Activated CD4-positive, alpha-beta T cell treated with anti-CD3 and anti-CD28 coated beads, Interleukin-2, amount 50 U/mL, for 16 hours (primary cell): ENCODE measurements around the gene NFATC4.
"Not testable (repeated sequence)": the region's sequence is repeated elsewhere in the genome, so short reads cannot be mapped to it uniquely, and the experiment has no call there.

Experiments used
- DNase-seq: peaks from one replicate; pipeline ENCODE4 v3.0.0-alpha.2; 2020

Gene NFATC4

DNA sequence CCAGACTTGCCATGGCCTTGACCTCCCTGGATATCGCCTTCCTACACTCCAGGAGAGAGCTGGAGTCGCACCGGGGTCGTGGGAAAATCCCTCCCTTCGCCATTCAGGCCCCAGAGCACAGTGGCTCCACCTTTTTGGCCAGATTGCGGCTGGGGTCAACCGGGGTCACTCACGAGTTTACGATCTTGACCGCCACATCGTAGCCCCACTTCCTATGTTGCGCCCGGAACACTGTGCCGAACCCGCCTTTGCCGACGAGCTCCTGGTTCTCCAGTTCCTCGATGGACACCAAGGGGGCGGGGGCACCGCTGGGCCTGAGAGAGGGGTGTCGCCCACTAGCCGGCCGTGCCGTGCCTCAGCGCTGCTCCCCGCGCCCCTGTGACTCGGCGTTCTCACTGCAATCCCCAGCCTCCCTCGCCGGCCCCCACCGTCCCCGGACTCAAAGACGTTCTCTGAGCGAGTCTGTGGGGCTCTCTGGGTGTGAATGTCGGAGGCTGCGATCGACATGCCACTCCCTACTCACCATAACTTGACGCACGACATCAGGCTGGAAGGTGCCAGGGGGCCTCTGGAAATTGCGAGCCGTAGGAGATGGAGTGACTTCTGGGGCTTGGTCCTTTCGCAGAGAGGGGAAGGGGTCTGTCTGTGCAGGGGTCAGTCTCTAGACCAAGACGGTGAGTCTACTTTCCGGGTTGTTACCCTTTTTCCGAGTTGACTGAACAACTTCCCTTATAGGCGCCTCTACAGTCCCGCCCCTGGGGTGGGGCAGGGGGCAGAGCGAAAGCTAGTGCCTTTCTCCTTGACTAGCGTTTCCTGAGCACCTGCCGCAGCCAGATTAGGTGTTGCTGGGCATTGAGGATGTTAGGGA, 28.5 kb upstream of the NFATC4 start, which contains the start of gene RIPK3:
RIPK3 (minus strand) TSS at position 708 of the 868 bp plus-strand sequence; CDS start at position 543, 165 bp downstream.
- peak; percentile 67 for DNase-seq

DNA sequence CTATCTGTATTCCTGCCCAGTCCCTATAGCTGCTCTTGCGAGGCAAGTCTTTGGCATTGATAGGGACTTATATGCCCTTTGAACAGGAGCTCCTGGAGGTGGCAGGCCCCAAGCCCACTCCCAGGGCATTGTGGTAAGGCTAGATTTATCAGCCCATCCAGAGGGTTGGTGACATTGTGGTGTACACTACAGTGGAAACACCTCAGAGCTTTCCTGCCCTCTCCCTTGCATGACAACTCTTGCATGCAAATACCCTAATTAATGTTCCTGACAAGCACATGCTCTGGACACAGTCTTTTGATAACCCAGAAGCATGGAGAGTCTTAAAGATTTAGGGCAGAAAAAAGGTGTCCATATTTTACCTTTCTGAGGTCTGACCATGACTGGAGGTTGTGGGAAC, 27.4 kb upstream of the NFATC4 start:
- no peak for DNase-seq

DNA sequence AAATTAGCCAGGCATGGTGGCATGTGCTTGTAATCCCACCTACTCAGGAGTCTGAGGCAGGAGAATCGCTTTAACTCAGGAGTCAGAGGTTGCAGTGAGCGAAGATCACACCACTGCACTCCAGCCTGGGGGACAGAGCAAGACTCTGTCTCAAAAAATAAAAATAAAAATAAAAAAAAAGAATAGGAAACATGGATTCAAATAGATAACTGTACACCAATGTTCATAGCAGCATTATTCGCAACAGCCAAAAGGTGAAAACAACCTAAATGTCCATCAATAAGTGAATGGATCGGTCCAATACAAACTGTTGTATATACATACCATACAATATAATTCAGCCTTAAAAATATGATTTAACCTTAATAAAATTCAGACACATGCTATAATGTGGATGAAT, 25.1 kb upstream of the NFATC4 start:
- no peak for DNase-seq

DNA sequence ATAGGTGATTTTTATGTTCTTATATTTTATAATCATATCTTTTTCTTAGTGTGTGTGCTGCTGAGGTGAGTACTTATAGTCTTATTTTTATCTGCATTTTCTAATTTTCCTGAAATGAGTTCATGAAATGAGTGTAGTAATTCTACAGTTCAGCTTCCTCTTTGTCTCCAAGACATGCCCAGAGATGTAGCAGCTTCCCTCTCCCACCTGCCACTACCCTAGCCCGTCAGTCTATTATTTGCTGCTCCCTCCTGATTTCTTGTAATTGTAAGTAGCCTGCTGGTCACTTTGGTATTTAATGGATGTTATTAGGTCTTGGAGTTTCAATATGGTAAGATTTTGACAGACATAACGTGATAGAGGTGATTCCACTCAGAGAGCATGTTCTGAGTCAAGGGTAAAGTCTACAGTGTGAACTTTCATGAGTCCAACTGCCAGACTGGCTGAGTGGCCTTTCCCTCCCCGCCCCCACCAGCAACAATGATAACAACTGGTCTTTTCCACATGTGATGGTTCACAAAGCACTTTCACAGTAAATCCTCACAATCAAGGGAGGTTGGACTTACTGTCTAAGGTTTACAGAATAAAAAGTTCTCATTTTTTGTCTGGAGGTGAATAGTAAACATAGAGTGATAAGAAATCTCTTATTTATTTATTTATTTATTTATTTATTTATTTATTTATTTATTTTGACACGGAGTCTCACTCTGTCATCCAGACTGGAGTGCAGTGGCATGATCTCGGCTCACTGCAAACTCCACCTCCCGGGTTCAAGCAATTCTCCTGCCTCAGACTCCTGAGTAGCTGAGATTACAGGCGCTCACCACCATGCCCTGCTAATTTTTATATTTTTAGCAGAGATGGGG, 24.0 kb upstream of the NFATC4 start:
- no peak for DNase-seq

DNA sequence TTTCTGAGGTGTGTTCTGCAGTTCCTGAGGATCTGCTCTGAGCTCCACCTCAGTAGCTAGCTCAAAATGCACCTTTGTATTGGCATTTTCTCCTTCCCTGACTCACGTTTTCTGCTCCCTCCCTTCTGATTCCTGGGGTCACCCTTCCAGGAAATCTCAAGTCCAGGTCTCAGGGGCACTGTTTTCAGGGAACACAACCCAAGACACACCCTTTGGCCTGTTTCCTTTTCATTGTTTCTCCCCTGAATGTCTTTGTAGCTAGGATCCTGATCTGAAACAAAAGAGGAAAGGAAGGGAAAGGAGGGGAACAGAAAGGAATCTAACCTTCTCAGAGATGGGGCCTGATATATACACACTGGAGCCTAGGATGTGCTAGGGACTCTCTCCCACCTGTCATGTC, 20.9 kb upstream of the NFATC4 start:
- no peak for DNase-seq

DNA sequence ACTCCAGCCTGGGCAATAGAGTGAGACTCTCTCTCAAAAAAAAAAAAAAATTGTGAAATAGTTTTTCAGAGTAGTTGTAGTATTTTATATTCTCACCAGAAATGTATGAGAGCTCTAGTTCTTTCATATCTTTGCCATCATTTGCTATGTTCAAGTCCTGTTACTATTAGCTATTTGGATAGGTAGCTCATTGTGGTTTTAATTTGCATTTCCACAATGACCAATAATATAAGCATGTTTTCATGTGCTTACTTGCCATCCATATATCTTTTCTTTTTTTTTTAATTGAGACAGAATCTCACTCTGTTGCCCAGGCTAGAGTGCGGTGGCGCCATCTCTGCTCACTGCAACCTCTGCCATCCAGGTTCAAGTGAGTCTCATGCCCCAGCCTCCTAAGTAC, 19.8 kb upstream of the NFATC4 start:
- no peak for DNase-seq

DNA sequence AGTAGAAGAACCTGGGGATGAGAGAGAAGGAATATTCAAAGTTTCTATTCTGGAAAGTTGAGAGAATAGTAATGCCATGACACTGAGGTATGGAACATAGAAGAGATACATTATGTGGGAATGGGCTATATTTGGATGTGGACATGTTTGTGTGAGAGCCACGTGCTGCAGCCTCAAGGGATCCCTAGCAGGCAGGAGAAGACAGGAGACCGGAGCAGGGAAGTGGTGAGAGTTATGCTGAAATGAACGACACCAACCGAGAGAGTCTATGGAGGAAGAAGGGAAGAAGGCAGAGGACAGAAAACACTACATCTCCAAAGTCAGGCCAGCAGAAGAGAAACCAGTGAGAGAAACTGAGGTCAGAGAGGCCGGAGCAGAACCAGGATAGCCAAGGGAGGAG, 18.2 kb upstream of the NFATC4 start:
- no peak for DNase-seq

DNA sequence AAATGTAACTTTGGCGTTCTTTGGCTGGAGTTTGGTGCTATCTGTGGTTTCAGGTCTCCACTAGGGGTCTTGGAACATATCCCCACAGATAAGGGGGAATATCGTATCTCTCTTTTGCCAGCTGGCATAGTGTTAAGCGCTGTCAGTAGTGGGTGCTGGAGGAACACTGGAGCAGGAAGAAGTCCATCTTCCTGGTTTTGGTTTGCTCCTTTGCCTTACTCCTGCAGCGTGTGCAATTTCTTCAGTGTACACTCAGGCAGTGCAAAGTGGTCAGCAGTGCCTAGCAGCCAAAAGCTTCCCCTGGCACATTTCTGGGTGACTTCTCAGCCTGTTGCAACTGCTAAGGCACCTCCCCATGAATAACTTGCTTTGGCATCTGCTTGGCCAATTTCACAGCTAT, 16.5 kb upstream of the NFATC4 start:
- DNase-seq, result no peak

DNA sequence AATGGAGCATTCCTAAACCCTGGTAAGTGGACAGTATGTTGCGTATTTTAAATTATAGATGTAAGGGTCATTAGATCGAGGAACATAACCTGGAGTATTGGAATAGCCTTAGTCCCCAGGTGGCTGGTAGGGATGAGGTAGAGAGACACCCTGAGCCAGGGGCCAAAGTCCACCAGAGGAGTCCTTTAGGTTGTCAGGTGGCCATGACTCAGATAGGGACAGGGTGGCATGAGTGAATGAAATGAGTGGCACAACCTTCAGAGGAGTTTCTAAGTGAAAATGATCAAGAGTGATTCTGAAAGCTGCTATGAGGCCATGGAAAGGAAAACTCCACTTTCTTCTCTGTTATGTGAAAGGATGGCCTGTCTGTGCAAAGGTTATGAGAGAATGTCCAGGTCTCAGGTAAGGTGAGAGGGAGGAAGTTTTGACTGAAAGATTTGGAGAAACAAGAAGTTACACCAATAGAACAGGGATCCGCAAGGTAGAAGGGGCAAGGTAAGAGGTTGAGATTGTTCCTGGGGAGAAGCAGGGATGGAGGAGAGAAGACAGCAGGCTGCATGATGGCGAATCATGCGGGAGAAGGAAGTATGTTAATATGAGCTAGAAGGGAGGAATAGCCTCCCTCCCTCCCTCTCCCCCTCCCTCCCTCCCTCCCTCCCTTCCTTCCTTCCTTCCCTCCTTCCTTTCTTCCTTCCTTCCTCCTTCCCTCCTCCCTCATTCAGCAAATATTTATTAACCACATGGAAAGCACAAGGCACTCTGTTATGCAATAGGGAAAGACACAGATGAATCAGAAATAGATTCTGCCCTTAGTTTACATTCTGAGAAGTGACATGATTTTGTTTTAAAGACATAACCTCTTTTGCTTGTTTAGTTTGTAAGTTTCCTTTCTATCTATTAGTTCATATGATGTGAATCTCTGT, 14.2 kb upstream of the NFATC4 start:
- DNase-seq, result no peak

DNA sequence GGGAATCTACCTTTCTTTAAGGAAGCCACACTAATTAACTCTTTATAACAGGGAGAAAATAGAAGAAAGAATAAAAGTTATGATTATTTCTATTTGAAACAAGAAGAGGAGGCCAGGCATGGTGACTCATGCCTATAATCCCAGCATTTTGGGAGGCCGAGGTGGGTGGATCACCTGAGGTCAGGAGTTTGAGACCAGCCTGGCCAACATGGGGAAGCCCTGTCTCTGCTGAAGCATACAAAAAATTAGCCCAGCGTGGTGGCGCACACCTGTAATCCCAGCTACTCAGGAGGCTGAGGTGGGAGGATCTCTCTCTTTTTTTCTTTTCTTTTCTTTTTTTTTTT, 13.5 kb upstream of the NFATC4 start:
- not testable (repeated sequence) for DNase-seq

DNA sequence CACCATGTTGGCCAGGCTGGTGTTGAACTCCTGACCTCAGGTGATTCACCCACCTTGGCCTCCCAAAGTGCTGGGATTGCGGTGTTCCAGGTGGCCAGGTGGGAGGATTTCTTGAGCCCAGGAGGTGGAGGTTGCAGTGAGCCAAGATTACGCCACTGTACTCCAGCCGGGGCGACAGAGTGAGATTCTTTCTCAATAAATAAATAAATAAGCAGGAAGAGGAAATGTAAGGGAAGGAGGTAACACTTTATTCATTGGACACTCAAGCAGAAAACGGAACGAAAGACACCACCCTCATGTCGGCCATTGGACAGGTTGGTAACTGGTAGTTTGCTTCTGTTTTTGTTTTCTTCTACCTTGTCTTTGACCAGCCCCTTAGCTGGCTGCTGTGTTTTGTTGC, 13.0 kb upstream of the NFATC4 start:
- no peak for DNase-seq

DNA sequence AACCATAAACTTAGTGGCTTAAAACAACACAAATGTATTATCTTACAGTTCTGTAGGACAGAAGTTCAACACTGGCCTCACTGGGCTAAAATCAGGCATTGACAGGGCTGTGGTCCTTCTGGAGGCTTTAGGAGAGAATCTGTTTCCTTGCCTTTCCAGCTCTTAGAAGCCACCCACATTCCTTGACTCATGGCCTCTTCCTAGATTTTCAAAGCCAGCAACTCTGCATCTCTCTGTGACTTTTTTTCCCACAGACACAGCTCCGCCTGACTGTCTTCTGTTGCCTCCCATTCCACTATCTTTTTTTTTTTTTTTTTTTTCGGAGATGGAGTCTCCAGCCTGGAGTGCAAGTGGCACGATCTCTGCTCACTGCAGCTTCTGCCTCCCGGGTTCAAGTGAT, 11.8 kb upstream of the NFATC4 start:
- DNase-seq, result no peak

DNA sequence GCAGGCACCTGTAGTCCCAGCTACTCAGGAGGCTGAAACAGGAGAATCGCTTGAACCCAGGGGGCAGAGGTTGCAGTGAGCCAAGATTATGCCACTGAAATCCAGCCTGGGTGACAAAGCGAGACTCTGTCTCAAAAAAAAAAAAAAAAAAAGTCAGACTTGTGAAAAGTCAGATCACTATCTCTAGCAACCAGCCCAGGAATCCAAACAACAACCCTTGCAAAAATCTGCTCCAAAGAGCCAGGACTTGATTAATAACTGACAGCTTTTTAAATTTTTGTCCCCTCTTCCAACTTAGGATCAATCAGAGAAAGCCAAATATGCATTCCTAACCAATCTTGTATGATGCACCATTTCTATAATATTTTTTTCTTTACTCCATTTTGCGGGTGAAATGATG, 7.7 kb upstream of the NFATC4 start:
- no peak for DNase-seq

DNA sequence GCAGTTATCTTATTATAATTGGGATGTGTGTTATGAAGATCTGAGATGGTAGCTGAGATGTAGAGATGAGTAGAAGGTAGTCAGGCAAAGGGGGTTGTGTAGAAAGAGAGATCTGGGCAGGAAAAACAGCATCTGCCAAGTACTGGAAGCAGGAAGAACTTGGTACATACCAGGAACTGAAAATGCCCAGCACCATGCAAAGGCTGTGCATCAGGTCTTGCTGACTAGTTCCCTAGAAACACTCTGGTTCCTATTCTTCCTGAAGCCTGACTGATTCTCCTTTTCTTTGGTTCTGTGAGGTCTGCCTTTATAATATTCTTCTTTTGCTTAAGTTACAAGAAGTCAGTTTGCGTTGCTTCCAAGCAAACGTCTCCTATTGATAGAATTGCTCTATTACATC, 6.7 kb upstream of the NFATC4 start:
- no peak for DNase-seq

DNA sequence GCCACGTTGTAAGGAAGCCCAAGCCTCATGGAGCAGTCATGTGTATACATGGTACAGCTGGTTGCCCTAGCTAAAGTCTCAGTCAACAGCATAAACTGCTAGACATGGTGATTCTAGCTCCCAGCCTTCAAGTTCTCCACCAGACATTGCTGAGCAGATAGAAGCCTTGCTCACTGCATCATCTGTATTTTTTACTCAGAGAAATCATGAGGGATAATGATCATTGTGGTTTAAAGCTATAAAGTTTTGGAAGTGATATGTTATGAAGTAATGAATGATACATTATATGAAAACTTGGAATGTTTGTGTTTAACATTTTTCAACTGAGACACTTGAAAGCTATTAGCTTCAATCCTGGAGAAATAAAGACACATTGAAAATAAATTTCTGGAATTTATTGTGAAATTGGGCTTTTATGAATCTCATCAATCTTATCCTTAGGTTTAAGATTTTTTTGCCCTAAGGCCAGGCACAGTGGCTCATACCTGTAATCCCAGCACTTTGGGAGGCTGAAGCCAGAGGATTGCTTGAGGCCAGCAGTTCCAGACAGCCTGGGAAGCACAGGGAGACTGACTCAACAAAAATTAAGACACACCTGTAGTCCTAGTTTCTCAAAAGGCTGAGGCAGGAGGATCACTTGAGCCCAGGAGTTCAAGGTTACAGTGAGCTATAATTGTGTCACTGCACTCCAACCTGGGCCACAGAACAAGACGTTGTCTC, 5.6 kb upstream of the NFATC4 start:
- no peak for DNase-seq

DNA sequence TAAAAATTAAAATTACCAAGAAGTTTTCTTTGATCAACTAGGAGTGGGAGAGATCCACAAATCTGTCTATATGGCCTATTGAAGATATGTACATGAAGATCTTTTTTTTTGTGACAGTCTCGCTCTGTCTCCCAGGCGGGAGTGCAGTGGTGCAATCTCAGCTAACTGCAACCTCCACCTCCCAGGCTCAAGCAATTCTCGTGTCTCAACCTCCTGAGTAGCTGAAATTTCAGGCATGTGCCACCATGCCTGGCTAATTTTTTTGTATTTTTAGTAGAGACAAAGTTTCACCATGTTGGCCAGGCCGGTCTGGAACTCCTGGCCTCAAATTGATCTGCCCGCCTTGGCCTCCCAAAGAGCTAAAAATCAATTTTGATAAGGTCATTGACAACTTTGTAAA, 4.6 kb upstream of the NFATC4 start:
- DNase-seq, result no peak

DNA sequence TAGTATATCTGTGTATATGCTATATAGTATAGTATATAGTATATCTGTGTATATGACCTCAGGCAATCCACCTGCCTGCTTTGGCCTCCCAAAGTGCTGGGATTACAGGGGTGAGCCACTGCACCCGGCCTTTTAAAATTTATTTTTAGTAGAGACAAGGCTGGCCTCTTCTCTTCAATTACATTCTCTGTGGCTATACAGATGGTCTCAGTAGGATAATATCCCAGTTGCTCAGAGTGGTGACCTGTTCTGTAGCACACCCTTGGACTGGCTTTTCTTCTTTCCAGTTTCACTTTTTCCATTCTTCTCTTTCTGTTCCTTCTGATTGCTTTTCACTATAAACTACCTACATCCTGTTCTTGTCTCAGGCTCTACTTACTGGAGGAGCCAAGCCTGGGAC, 3.1 kb upstream of the NFATC4 start:
- DNase-seq, result no peak

DNA sequence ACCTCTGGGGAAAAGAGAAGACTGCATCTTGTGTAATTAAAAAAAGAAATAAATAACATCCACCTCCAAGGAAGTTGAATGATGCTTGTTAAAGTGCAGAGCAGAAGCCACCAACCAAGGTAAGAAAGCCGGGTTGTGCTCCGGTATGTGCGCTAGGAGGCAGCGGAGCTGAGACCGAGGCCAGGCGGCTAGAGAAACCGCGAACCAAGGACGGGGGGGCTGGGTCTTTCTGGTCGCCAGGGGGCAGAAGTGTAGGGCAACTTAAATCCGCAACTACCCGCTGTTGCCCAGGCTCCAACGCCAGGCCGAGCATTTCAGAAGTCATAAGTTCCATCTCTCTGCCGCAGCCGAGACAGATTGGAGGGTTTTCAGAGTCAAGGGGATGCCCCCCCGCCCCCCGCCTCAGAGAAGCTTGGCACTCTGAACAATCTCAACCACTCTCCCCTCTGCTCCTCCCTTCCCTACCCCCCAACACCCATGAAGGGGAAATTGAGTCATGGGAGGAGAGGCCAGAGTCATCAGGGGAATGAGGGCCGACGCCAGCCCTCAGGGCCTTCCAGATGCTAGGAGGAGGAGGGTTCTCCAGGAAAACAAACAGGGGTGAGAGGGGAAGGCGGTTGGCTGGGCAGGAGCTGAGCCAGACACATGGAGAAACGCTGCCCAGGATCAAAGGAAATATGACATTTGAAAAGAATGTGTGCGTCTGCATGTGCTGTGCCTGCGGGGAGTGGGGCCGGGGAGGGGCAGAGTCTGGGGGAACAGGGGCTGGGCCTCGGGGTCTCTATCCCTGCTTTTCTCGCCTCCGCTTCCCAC, 2.2 kb upstream of the NFATC4 start:
- peak; percentile 65 for DNase-seq

DNA sequence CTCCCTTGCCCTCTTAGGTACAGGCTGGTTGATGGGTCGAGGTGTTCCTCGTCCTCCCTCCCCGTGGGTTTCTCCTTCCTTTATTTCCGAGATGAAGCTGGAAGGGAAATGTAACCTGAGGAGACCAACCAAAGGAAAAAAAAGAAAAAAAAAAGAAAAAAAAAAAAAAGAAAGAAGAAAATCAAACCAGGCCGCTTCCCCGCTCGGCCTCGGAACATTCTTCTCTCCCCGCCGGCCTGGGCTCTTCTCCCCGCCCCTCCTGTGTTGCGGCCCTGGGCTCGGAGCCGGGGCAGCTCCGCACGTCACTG, 1.6 kb upstream of the NFATC4 start:
- no peak for DNase-seq

DNA sequence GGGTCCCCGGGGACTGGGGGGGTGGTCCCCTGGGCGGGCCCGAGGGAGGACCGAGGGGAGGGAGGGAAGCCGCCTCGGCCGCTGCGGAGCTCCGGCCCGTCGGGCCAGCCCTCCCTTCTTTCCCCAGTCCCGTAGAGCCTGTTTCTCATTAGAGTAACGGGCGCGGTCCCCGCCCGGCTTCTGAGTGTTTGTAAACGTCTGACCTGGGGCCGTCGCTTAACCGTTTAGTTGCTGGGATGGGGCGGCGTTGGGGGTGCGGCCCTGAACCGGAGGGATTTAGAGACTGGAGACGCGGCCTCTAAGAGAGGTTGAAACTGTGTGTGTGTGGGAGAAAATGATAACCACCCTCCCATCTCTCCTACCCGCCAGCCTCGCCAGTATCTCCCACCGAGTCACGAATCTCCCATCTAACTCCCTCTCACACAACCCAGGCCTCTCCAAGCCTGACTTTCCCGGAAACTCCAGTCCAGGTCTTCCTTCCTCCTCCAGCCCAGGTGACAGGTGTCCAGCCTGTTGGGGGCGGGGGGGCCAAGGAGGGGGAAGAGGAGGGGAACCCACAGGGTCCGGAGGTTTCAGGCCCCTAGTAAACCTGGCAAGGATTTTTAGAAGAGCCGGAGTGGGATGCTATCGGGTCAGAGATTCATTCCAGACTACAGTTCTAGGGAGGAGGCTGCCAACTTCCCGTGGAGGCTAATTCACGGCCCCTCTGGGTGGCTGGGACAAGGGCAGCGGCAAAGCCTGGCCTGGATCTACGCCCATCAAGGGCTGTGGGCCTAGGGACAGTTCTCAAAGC, 1.1 kb upstream of the NFATC4 start:
- no peak for DNase-seq

DNA sequence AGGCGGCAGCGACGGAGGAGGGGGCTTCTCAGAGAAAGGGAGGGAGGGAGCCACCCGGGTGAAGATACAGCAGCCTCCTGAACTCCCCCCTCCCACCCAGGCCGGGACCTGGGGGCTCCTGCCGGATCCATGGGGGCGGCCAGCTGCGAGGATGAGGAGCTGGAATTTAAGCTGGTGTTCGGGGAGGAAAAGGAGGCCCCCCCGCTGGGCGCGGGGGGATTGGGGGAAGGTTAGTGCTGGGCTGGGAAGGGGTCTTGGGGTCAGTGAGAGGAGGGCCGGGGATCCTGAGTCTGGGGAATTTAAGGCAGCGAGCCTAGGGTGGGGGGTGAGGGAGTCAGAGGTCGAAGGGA, 203 bp downstream of the NFATC4 start:
- DNase-seq, result no peak
